MCF 10A (cell line): ENCODE results near the gene VILL. TPM values are rescaled to one million over a fixed set of nuclear protein-coding genes. Genes with fewer than 3 reads are reported as not detected.
A peak's percentile ranks its signal among the peaks of the same experiment; 100 is the strongest.

ENCODE experiments used
- BruUV-seq: library from RNA; stranded (reverse); fragments of 400-500 nt; replicated peaks from 2 replicates; lab custom pipeline; 2021; lab: Mats Ljungman, UMichigan
- CTCF ChIA-PET: fragments of 300-600 bp; sonication (Branson Sonifier 250); formaldehyde crosslinking; extraction: SDS; loops from one replicate; lab custom pipeline; 2021; ENCODE audit warnings: antibody characterized with exemption, inconsistent platforms; lab: Yijun Ruan, JAX
- POLR2A ChIA-PET: fragments of 300-600, 350-650 bp; sonication (Branson Sonifier 250); formaldehyde crosslinking; extraction: SDS; loops from one replicate; lab custom pipeline; 2020; ENCODE audit warnings: antibody characterized with exemption, inconsistent platforms; lab: Yijun Ruan, JAX
- DNase-seq: peaks from one replicate; pipeline ENCODE4 v3.0.0-alpha.2; 2018; ENCODE audit not compliant: unreplicated experiment
- H3K27ac Mint-ChIP-seq: one replicate; pipeline ENCODE4 v1.8.0; 2022; ENCODE audit warnings: mild to moderate bottlenecking, low read depth, mixed read lengths; ENCODE audit not compliant: unreplicated experiment
- H3K27me3 Mint-ChIP-seq: one replicate; pipeline ENCODE4 v1.8.0; 2022; ENCODE audit warnings: mixed read lengths; ENCODE audit not compliant: insufficient read depth, unreplicated experiment
- H3K36me3 Mint-ChIP-seq: one replicate; pipeline ENCODE4 v1.8.0; 2022; ENCODE audit warnings: mild to moderate bottlenecking, moderate library complexity, mixed read lengths; ENCODE audit not compliant: insufficient read depth, unreplicated experiment
- H3K4me1 Mint-ChIP-seq: one replicate; pipeline ENCODE4 v1.8.0; 2022; ENCODE audit warnings: mixed read lengths; ENCODE audit not compliant: insufficient read depth, unreplicated experiment
- H3K4me3 Mint-ChIP-seq: one replicate; pipeline ENCODE4 v1.8.0; 2022; ENCODE audit warnings: mild to moderate bottlenecking, moderate library complexity, mixed read lengths; ENCODE audit not compliant: unreplicated experiment
- H3K9me3 Mint-ChIP-seq: one replicate; pipeline ENCODE4 v1.8.0; 2022; ENCODE audit warnings: mixed read lengths; ENCODE audit not compliant: unreplicated experiment
- intact Hi-C: fragments of 100-400 bp; cut with micrococcal nuclease; formaldehyde crosslinking; loops from 2 replicates; pipeline ENCODE4 v1.14.1; 2022
- total RNA-seq: library from RNA; stranded (reverse); gene quantifications from 2 replicates; pipeline ENCODE4 v1.2.3, GENCODE V29; 2022
- TF ChIP-seq, protein P1 (sequence below): fragments of 200-600 bp; IDR thresholded peaks from one replicate; pipeline ENCODE4 v1.8.0; 2022; ENCODE audit warnings: antibody characterized with exemption, mild to moderate bottlenecking; ENCODE audit not compliant: unreplicated experiment

Gene VILL
- total RNA-seq, 1 experiment from 2014 or later = not detected

GRCh38 chr3:37973246-37974054 is 17.1 kb upstream of the VILL start:
- H3K9me3 Mint-ChIP-seq = no peaks in the 10 kb centered on the region
- no TSS peak for BruUV-seq

DNA sequence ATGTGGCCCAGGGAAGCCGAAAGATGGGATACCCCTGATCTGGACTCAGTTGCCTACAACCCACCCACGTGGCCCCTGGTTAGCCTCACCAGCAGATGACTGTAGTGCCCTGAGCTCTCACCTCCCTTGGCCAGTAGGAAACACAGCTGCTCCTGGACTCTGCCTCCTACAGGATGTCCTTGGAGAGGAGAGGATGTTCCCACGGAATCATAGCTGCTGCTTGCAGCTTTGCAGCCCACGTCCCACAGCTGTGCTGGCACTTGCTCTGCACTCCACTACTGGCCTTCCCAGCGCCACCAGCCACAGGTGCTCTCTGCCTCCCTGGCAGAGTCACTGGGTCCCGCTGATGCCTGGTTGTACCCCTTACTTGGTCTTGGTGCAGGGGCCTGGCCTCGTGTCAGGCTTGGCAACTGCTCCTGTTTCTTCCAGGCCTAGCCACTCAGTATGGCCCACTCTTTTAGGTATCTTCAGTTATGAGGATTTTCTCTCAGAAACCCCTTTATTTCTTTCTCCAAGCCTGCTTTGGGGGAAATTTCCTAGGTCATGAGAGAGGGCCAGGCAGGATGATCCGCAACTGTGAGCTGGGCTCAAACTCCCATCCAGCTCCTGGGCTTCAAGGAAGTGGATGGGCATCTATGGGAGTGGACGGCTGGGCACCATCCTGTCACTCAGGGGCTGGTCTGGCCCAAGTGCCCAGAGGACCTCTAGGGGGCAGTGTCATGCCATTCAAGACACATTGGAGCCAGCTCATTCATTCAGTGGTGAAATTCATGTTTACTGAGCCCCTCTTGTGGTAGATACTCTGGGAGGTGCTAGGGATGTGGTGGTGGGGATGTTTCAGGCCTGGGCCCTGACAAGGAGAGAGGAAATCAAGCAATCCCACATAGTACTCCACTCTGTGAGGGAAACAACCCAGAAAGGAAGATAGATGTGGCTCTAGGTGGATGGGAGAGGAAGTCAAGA is 16.2 kb upstream of the VILL start:
- Mint-ChIP-seq H3K4me1 (peaks cover 10% of the 10 kb centered on the region), H3K27me3 (no peaks in the 10 kb centered on the region), H3K27ac (peak overlapping the region; percentile 12), H3K4me3 (no peak overlapping the region), H3K36me3 (peaks cover 54% of the 10 kb centered on the region), H3K9me3 (no peaks in the 10 kb centered on the region)
- TF ChIP-seq, protein P1, sequence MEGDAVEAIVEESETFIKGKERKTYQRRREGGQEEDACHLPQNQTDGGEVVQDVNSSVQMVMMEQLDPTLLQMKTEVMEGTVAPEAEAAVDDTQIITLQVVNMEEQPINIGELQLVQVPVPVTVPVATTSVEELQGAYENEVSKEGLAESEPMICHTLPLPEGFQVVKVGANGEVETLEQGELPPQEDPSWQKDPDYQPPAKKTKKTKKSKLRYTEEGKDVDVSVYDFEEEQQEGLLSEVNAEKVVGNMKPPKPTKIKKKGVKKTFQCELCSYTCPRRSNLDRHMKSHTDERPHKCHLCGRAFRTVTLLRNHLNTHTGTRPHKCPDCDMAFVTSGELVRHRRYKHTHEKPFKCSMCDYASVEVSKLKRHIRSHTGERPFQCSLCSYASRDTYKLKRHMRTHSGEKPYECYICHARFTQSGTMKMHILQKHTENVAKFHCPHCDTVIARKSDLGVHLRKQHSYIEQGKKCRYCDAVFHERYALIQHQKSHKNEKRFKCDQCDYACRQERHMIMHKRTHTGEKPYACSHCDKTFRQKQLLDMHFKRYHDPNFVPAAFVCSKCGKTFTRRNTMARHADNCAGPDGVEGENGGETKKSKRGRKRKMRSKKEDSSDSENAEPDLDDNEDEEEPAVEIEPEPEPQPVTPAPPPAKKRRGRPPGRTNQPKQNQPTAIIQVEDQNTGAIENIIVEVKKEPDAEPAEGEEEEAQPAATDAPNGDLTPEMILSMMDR = peak; percentile 58
- no TSS peak for BruUV-seq
- intact Hi-C loops = loop anchor here (1.0 to 10.0 kb wide), 3 partner anchors 22 to 370 kb away; partner anchors contain the start of gene XYLB
- ChIA-PET CTCF (interaction anchor here (0.6 to 13.9 kb wide), 31 partner anchors 9 to 669 kb away, joined by 3 to 207 read pairs (median 4); no protein-coding TSS in a partner anchor), POLR2A (interaction anchor here (0.7 to 1.1 kb wide), 3 partner anchors 28 to 164 kb away, joined by 3 to 6 read pairs (median 3); no protein-coding TSS in a partner anchor)
- DNase-seq = peak; percentile 68

More at GRCh38 chr3:37973246-37974054, 17.1 kb upstream of the VILL start:
- intact Hi-C loops = loop anchor here (1.0 to 10.0 kb wide), 3 partner anchors 23 to 371 kb away; partner anchors contain the start of gene XYLB
- TF ChIP-seq, protein P1 = no peak
- H3K27me3 Mint-ChIP-seq = no peaks in the 10 kb centered on the region
- no peak for DNase-seq
- no peak overlapping the region for H3K4me3 Mint-ChIP-seq
- ChIA-PET POLR2A (interaction anchor here (1.1 kb wide), 1 partner anchor 116 kb away, joined by 6 read pairs; no protein-coding TSS in a partner anchor), CTCF (interaction anchor here (0.6 to 13.9 kb wide), 14 partner anchors 9 to 500 kb away, joined by 3 to 207 read pairs (median 5); no protein-coding TSS in a partner anchor)
- H3K36me3 Mint-ChIP-seq = peaks cover 55% of the 10 kb centered on the region
- no peak overlapping the region for H3K27ac Mint-ChIP-seq
- H3K4me1 Mint-ChIP-seq = peaks cover 10% of the 10 kb centered on the region

- TF ChIP-seq, protein P1 = no peak
These were observed 10.8 kb upstream of the VILL start for GRCh38 chr3:37979541-37980461.

More at GRCh38 chr3:37979541-37980461, 10.8 kb upstream of the VILL start:
- DNase-seq = no peak
- Mint-ChIP-seq H3K9me3 (no peaks in the 10 kb centered on the region), H3K4me3 (no peak overlapping the region), H3K4me1 (no peaks in the 10 kb centered on the region), H3K36me3 (peaks cover 69% of the 10 kb centered on the region), H3K27ac (no peak overlapping the region), H3K27me3 (no peaks in the 10 kb centered on the region)
- BruUV-seq = no TSS peak
- ChIA-PET CTCF (interaction anchor here (0.6 to 2.9 kb wide), 9 partner anchors 10 to 367 kb away, joined by 3 to 22 read pairs (median 4); partner anchors contain the start of gene XYLB), POLR2A (interaction anchor here (0.9 kb wide), 1 partner anchor 26 kb away, joined by 3 read pairs; no protein-coding TSS in a partner anchor)
- intact Hi-C loops = loop anchor here (10.0 kb wide), 1 partner anchor 365 kb away; the partner anchor contains the start of gene XYLB
